AG04450 (cell line): ENCODE data around the gene CLCNKA. TPM values are rescaled to one million over a fixed set of nuclear protein-coding genes. Genes with fewer than 3 reads are reported as not detected.

Source experiments
- CTCF ChIA-PET: fragments of 300-600, 350-600 bp; formaldehyde crosslinking; extraction: SDS; loops from one replicate; lab custom pipeline; 2022; ENCODE audit warnings: antibody characterized with exemption, inconsistent platforms; lab: Charles Lee
- POLR2A ChIA-PET: fragments of 350-600 bp; formaldehyde crosslinking; extraction: SDS; loops from one replicate; lab custom pipeline; 2021; ENCODE audit warnings: antibody characterized with exemption, inconsistent platforms; lab: Yijun Ruan, JAX
- DNase-seq: peaks from one replicate; pipeline ENCODE4 v3.0.0-alpha.2; 2011; ENCODE audit warnings: low read depth, low spot score
- H3K27ac ChIP-seq: one replicate; pipeline ENCODE4 v1.5.1; 2012; ENCODE audit warnings: low read depth, low read length, control low read depth
- H3K27me3 ChIP-seq: one replicate; pipeline ENCODE4 v1.6.0; 2012; ENCODE audit warnings: low read length; ENCODE audit not compliant: control insufficient read depth, insufficient read depth
- H3K4me3 ChIP-seq: 2 replicates; pipeline ENCODE4 v1.5.1; 2011; ENCODE audit warnings: mild to moderate bottlenecking, low read depth, low read length, control low read depth
- H3K9me3 ChIP-seq: 2 replicates; pipeline ENCODE4 v1.5.1; 2012; ENCODE audit warnings: low read length; ENCODE audit not compliant: control insufficient read depth, insufficient read depth
- CTCF ChIP-seq: IDR thresholded peaks from 2 replicates; pipeline ENCODE4 v1.5.1; 2011; ENCODE audit warnings: low read depth, low read length, control low read depth, inconsistent platforms
- polyA plus RNA-seq: library from polyadenylated mRNA; depleted of rRNA; stranded (reverse); fragments of >200 nt; gene quantifications from 2 replicates; pipeline ENCODE4 v1.2.3, GENCODE V29; 2011; rRNA removed
- small RNA-seq: library from RNA; depleted of rRNA; stranded (forward); fragments of <200 nt; gene quantifications from one replicate; pipeline ENCODE3, GENCODE V24; 2012; ENCODE audit warnings: low read depth; ENCODE audit not compliant: insufficient read length

The CLCNKA gene
- polyA plus RNA-seq, 1 experiment, result not detected

- Histone ChIP-seq H3K27me3 (no peaks in the 10 kb centered on the region), H3K27ac (no peak overlapping the region), H3K9me3 (no peaks in the 10 kb centered on the region; the same call in 1 of the 2 replicates), H3K4me3 (no peak overlapping the region)
- POLR2A ChIA-PET, result no interaction called here
- TF ChIP-seq CTCF, result no peak
- no peak for DNase-seq
- CTCF ChIA-PET, result interaction anchor here (1.1 to 14.4 kb wide), 10 partner anchors 22 to 284 kb away, joined by 5 to 407 read pairs (median 16); partner anchors contain the start of gene EPHA2
Observed at GRCh38 chr1:16080422-16081150, 58.8 kb downstream of the CLCNKA start.

- ChIA-PET POLR2A (no interaction called here), CTCF (interaction anchor here (0.5 to 14.4 kb wide), 40 partner anchors 8 to 282 kb away, joined by 3 to 407 read pairs (median 6); partner anchors contain the start of genes EPHA2, FAM131C and FBXO42)
Observed at GRCh38 chr1:16081636-16082035, 59.8 kb downstream of the CLCNKA start.

DNA sequence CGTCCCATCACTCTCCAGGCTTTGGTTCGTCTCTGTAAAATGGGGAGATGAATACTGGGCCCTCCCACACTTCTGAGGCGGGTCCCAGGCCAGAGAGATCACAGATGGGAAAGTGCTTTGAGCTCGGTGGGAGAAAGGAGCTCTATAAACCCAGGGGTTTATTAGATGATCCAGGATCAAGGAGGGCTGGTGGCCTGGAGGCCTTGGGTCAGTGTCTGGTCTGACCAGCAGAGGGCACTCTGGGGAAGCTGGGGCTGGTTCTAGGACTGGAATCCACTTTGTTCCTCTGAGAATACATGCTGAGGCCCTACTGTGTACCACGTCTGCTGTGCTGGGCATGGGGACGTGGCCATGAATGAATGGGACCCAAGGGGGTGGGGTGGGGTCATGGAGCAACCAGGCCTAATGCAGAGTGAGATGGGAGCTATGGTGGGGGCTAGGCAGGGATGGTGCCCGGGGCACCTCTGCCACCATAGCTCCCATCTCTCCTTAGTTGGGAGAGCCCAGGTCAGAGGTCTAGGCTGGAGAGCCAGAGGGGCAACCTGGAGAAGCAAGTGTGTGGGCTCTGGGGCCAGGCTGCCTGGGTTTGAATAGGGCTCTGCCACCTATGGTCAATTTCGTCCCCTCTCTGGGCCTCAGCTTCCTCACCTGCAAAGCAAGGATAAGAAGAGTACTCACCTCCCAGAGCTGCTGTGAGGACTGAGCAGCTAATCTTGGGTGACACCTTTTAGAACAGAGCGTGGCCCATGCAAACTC is 60.6 kb downstream of the CLCNKA start:
- ChIA-PET CTCF (interaction anchor here (0.5 to 14.4 kb wide), 50 partner anchors 9 to 382 kb away, joined by 3 to 407 read pairs (median 5); partner anchors contain the start of genes EPHA2, FAM131C and FBXO42), POLR2A (interaction anchor here (0.7 to 1.9 kb wide), 3 partner anchors 63 to 125 kb away, joined by 3 to 8 read pairs (median 3); no protein-coding TSS in a partner anchor)
- DNase-seq, result no peak

More at GRCh38 chr1:16081636-16082035, 59.8 kb downstream of the CLCNKA start:
- no peak for TF ChIP-seq CTCF
- no peak for DNase-seq
- Histone ChIP-seq H3K27ac (no peak overlapping the region), H3K9me3 (no peaks in the 10 kb centered on the region; the same call in 1 of the 2 replicates), H3K27me3 (no peaks in the 10 kb centered on the region), H3K4me3 (no peak overlapping the region)

GRCh38 chr1:16083486-16083885 is 61.6 kb downstream of the CLCNKA start:
- no peaks in the 10 kb centered on the region for H3K27me3 ChIP-seq
- ChIA-PET CTCF (interaction anchor here (0.7 to 14.4 kb wide), 14 partner anchors 9 to 280 kb away, joined by 3 to 407 read pairs (median 9); partner anchors contain the start of gene EPHA2), POLR2A (interaction anchor here (1.9 kb wide), 1 partner anchor 69 kb away, joined by 8 read pairs; no protein-coding TSS in a partner anchor)
- no peak overlapping the region for H3K4me3 ChIP-seq
- no peaks in the 10 kb centered on the region; the same call in 1 of the 2 replicates for H3K9me3 ChIP-seq
- no peak for TF ChIP-seq CTCF
- no peak for DNase-seq
- H3K27ac ChIP-seq, result no peak overlapping the region

More for the DNA sequence above, 60.6 kb downstream of the CLCNKA start:
- Histone ChIP-seq H3K4me3 (no peak overlapping the region), H3K27ac (no peak overlapping the region), H3K27me3 (no peaks in the 10 kb centered on the region), H3K9me3 (no peaks in the 10 kb centered on the region; the same call in 1 of the 2 replicates)
- TF ChIP-seq CTCF, result peak; percentile 93

Small RNA genes within 50 kb of the gene (small RNA-seq; reads per million reads assigned to genes)
- gene AL355994.1 (not detected), gene AL355994.5 (not detected)

Other genes with a start within 250 kb of the CLCNKA start
- 2.7 and 3.0 TPM in 2 replicates for gene UQCRHL, start 214.4 kb upstream of the CLCNKA start, polyA plus RNA-seq
- gene SPEN, start 174.3 kb upstream of the CLCNKA start, polyA plus RNA-seq, result 5.2 and 5.4 TPM in 2 replicates
- 21.4 and 36.1 TPM in 2 replicates for gene ZBTB17, start 45.9 kb upstream of the CLCNKA start, polyA plus RNA-seq
- gene SRARP, start 17.8 kb upstream of the CLCNKA start, polyA plus RNA-seq, result not detected in 2 replicates
- gene HSPB7, start 4.0 kb upstream of the CLCNKA start, polyA plus RNA-seq, result 3.5 and 5.5 TPM in 2 replicates
- gene CLCNKB, start 21.7 kb downstream of the CLCNKA start, polyA plus RNA-seq, result 0.17 and 0.21 TPM in 2 replicates
- 0.20 and 0.32 TPM in 2 replicates for gene FAM131C, start 51.6 kb downstream of the CLCNKA start, polyA plus RNA-seq
- 19.1 and 26.0 TPM in 2 replicates for gene EPHA2, start 134.0 kb downstream of the CLCNKA start, polyA plus RNA-seq
- gene ARHGEF19, start 190.6 kb downstream of the CLCNKA start, polyA plus RNA-seq, result 6.7 and 9.5 TPM in 2 replicates
- 3.6 and 5.7 TPM in 2 replicates for gene CPLANE2, start 215.1 kb downstream of the CLCNKA start, polyA plus RNA-seq